ENCODE measurements around the gene PVALEF.

The PVALEF gene

DNA sequence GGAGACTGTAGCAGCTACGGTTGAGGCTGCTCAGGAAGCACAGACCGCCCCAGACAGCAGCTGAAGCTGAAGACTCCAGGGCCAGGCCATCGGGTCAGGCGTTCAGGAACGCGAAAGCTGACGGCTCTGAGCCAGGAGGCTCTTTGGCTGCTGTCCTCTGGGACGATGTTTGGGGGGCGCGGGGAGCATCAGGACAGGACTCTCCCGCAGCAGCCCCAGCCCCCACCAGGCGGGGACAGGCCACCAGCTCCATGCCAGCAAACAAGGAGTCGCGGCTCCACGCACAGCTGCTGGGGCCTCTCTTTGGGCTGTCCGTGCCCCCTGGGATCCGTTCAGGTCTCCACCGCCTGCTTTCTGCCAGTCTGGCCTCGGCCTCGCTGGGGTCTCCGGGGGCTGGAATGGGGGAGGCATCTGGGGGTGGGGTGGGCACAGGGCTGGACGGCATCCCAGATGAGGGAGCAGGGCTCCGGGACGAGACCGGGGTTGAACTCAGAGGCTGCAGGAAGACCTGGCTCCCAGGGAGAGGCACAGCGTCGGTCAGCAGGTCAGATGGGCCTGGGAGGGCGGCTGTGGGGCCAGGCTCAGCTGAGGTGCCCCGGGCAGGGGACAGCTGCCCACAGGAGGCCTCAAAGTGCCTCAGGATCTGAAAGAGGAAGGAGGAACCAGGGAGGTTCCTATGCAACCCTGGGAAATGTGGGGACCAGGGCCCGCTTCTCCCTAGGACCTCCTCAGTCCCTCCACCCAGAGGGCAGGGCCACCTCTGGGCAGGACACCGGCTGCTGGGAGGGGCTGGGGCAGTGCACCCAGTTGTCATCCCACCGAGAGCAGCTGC lies 63.7 kb downstream of the PVALEF start:
- peak in 1 of 10 donors; percentile 75 for DNase-seq
- intact Hi-C loops (cut with DNase I): no loop called here

DNA sequence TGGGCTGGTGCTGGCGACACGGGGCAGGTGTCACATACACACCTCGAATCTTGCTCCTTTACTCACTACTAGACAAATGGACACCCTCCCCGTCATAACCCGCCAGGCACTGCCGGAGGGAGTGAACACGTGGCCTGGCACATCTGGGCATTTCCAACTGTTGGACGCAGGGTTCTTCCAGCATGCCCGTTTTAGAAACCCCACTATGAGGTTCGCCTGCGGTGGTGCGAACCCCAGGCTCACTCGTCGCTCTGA lies 64.3 kb downstream of the PVALEF start:
- intact Hi-C loops (cut with DNase I): no loop called here
- DNase-seq: peak in 1 of 10 donors; percentile 73

DNA sequence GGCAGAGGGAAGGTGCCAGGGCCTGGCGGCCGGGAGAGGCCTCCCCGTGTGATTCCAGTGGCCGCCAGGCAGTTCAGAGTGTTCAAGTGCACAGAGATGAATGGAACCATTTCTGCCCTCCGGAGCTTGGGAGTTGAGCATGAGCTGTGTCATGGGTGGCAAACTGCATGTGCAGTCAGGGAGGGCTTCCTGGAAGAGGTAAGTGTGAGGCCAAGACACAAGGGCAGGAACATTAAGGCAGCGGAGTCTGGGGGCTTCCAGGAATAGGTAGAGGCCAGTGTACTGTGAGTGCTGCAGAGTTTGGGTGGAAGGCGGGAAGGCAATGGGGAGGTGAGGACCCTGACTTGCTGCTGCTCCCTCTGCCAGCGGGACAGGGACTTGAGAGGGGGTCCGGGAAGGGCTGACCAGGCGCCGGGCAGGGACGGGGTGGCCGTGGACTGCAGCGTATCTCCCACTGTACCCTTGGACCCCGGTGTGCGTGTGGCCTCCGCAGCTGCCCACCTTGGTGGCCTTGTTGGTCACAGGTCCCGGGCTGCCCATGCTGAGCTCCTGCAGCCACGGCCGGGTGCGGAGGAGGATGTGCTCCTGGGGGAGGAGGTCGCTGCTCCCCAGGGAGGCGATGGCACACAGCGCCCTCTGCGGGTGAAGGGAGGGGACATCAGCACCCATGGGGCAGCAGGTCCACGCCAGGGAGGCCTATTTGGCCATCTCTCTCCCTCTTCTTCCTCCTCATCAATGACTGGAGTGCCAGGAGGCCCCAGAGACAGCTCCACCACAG lies 64.9 kb downstream of the PVALEF start:
- intact Hi-C loops (cut with DNase I): no loop called here
- peak in 1 of 10 donors; percentile 83 for DNase-seq

DNA sequence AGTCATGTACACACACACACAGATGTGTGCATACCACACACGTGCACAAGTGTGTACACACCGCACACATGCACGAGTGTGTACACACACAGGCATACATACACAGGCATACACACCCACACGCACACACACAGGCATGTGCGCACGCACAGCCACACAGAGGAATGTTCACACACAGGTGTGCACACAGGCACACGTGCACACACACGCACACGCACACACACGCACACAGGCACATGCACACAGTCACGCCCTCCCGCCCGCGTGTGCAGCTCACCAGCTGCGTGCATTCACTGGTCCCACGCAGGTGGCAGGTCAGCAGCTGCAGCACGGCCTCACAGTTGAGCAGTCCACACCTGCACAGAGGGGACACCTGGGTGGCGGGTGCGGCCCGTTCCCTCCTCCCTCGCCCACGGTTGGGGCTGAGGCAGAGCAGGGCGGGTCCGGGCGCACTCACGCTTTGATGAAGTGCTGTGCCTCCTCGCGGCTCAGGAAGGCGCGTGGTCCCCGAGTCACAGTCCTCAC lies 65.9 kb downstream of the PVALEF start:
- DNase-seq: peak in 1 of 10 donors; percentile 77
- intact Hi-C loops (cut with DNase I): no loop called here

DNA sequence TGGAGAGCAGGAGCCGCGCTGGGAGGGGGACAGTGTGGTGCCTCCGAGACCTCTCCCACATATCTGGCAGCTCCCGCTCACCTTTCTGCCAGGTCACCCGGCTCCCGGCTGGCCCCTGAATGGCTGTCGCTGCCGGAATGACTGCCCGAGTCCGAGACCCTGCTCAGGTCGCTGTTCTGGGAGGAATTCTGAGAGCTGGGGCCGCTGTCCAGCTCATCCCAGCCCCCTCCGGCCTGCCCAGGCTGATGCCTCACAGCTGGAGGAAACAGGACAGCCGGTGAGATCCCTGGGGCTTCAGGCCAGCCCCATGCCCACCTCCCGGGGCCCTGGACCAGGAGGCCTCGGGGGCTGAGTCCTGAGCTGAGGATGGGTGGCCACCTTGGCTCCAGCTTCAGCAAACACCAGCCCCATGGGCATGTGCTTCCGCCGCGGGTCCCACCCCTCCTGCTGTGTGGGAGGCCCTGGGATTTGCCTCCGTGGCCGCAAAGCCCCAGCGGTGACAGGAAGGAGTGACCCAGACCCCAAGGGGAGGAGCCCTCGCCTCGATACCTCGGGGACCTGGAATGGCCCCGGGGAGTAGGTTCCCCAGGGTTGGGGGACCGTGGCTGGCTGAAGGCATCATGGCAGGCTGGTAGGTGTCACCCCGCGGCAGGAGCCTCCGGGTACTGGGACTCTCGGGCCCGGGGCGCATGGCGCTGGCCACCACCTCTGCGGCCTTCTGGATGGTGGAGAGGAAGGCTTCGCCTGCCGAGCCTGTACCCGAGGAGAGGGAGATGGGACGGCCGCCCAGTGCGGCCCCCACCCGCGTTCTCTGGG lies 66.7 kb downstream of the PVALEF start:
- intact Hi-C loops (cut with DNase I): no loop called here
- DNase-seq: peak in 1 of 10 donors; percentile 83

Measured in posterior cingulate gyrus (tissue), 11 donors.